GM12801 (cell line): ENCODE measurements around the gene REP15.

ENCODE experiments used
- CTCF ChIP-seq: IDR thresholded peaks from one replicate; pipeline ENCODE4 v1.5.1; 2011; ENCODE audit warnings: control low read depth; ENCODE audit not compliant: insufficient read length; ENCODE audit errors: extremely low read depth

REP15 gene

DNA sequence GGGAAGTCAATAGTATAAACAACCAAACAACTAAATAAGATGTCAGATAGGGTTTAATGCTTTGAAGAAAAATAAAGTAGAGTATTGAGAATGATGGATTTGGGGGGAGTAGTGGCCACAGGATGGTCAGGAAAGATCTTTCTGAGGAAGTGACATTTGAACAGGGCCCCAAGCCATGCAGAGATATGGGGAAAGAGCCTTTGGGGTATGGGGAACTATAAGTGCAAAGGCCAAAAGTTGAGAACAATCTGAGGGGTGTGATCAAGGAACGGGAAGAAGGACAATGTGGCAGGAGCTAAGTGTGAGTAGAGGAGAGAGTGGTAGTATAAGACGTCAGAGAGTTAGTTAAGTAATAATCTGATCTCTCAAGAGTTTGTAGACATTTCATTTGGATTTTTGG is 15.7 kb downstream of the REP15 start:
- no peak for TF ChIP-seq CTCF

DNA sequence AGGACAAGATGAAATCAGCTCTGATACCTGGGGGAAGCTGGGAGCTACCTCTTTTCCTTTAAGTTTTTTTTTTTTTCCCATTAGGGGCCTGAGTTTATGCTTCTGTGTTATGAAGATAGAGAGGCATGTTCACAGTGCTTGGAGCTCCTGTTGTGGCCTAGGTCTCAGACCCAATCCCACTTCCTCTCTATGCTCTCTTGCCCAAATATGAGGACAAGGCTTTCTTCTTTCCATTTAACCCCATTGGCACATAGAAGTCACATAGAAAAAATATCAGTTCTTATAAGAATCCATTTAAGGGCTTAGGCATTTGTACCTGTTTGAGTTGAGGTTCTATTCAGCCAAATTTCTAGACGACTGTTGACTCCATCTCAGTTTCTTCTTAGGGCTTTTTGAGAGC is 27.0 kb downstream of the REP15 start:
- no peak for TF ChIP-seq CTCF

- no peak for TF ChIP-seq CTCF
Measured at GRCh38 chr12:27730097-27730588, 33.9 kb downstream of the REP15 start.

DNA sequence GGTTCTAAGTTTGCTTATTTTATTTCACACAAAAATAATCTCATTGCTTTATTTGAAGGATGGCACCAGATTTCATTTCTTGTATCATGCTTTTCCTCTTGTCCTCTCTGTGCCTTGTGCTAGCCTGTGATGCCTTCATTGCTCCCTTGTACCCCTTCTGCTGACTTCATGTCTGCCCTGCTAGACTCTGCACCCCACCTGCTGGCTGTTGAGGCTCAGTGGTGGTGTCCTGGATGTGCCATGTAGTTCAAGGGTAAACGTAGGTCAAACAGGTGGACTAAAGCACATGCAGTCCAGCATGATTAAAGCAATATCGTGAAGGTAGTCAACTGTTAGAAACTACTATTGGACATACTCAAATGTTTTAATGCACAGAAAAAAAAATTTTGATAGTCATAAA is 36.0 kb downstream of the REP15 start:
- no peak for TF ChIP-seq CTCF

DNA sequence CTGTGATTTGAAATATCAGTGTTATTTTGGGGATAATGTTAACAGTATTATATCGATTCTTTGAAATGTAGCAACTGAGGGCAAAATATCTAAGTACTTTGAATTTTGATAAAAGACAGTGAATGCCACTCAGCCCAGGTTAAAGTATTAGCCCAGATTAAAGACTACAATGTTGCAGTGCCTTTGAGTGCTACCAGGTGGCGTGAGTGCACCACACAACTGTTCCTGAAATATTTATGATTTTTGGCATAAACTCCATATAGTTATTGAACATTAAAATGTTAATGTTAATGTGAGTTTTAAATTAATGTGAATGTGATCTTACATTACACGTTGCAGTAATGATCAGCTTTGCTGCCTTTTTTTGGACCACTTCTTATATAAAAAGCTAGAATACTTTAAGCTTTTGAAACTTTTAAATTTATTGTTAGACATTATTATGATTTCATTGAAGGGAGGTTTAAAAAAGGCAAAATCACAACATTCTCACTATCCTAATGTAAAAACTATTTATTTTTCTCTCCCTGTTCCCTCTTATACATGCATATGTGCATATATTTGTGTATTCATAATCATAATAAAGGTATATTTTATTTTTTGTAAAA is 36.9 kb downstream of the REP15 start:
- TF ChIP-seq CTCF = peak; percentile 94

DNA sequence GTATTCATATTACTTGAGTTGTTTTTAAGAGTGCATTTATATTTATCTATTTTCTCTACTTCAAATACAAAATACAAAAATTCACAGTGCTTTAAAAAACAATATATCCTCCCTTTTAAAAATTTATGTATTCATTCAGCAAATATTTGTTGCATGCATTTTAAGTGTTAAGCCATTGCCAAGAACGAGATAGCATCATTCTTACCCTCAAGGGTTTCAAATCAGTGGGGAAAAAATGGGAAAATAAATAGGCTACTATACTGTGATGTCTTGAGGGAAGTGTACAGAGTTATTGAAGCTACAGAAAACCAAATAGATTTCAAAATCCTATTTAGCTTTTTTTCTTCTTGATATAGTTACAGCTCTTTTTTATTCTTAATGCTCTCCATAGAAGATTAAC is 37.5 kb downstream of the REP15 start:
- no peak for TF ChIP-seq CTCF

GRCh38 chr12:27743601-27744000 is 47.4 kb downstream of the REP15 start:
- TF ChIP-seq CTCF = no peak
